Measurements from ENCODE around the gene CCDC187. TPM values are rescaled to one million over a fixed set of nuclear protein-coding genes. Genes with fewer than 3 reads are reported as not detected.

The CCDC187 gene
- total RNA-seq, 1 experiment from 2014 or later: 0.04 TPM

DNA sequence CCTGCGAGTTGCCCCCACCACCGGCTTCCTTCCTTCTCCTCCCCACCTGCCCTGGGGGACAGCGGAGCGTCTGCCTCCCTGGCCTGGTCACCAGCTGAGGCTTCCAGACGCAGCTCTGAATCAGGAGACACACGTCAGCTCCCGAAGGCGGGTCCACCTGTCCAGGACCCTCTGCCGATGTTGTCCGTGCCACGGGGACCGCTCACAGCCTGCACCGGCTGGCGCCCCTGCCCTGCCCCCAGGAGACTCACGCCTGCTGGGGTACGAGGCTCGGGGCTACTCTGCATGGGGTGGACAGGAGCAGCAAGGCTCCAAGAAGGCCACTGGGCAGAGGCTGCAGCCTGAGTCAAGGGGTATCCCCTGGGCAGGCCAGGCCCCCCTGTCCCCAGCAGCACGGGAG is 1.9 kb upstream of the CCDC187 start:
- no peak overlapping the region for H3K4me3 Mint-ChIP-seq
- no peaks in the 10 kb centered on the region for H3K4me1 Mint-ChIP-seq
- no peak for DNase-seq (ENCODE audit: low spot score)
- ChIA-PET CTCF (interaction anchor here (1.7 kb wide), 1 partner anchor 135 kb away, joined by 5 read pairs; no protein-coding TSS in a partner anchor), POLR2A (no interaction called here)
- no peak overlapping the region for H3K27ac Mint-ChIP-seq
- ATAC-seq: no peak
- H3K9me3 Mint-ChIP-seq: no peaks in the 10 kb centered on the region
- H3K27me3 Mint-ChIP-seq (ENCODE audit: low read depth): no peaks in the 10 kb centered on the region
- TF ChIP-seq NR1H2 (CRISPR knock-in tag; IDR thresholded peaks at IDR 0.05) (no peak), JUN (CRISPR knock-in tag; IDR thresholded peaks at IDR 0.05) (no peak), GRHL2 (CRISPR knock-in tag; IDR thresholded peaks at IDR 0.05; ENCODE audit: insufficient replicate concordance, severe bottlenecking) (no peak), HMGA2 (CRISPR knock-in tag; IDR thresholded peaks at IDR 0.05) (no peak), RORB (CRISPR knock-in tag; IDR thresholded peaks at IDR 0.05) (no peak), MXD4 (CRISPR knock-in tag; IDR thresholded peaks at IDR 0.05; ENCODE audit: borderline replicate concordance) (no peak), TEAD1 (CRISPR knock-in tag; IDR thresholded peaks at IDR 0.05) (no peak), SMAD3 (CRISPR knock-in tag; IDR thresholded peaks at IDR 0.05; ENCODE audit: borderline replicate concordance) (no peak), ETV6 (CRISPR knock-in tag; IDR thresholded peaks at IDR 0.05) (no peak)
- TF ChIP-seq, protein P1, sequence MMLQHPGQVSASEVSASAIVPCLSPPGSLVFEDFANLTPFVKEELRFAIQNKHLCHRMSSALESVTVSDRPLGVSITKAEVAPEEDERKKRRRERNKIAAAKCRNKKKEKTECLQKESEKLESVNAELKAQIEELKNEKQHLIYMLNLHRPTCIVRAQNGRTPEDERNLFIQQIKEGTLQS (CRISPR knock-in tag; conservative IDR thresholded peaks at IDR 0.05): no peak
- TF ChIP-seq, protein P2, sequence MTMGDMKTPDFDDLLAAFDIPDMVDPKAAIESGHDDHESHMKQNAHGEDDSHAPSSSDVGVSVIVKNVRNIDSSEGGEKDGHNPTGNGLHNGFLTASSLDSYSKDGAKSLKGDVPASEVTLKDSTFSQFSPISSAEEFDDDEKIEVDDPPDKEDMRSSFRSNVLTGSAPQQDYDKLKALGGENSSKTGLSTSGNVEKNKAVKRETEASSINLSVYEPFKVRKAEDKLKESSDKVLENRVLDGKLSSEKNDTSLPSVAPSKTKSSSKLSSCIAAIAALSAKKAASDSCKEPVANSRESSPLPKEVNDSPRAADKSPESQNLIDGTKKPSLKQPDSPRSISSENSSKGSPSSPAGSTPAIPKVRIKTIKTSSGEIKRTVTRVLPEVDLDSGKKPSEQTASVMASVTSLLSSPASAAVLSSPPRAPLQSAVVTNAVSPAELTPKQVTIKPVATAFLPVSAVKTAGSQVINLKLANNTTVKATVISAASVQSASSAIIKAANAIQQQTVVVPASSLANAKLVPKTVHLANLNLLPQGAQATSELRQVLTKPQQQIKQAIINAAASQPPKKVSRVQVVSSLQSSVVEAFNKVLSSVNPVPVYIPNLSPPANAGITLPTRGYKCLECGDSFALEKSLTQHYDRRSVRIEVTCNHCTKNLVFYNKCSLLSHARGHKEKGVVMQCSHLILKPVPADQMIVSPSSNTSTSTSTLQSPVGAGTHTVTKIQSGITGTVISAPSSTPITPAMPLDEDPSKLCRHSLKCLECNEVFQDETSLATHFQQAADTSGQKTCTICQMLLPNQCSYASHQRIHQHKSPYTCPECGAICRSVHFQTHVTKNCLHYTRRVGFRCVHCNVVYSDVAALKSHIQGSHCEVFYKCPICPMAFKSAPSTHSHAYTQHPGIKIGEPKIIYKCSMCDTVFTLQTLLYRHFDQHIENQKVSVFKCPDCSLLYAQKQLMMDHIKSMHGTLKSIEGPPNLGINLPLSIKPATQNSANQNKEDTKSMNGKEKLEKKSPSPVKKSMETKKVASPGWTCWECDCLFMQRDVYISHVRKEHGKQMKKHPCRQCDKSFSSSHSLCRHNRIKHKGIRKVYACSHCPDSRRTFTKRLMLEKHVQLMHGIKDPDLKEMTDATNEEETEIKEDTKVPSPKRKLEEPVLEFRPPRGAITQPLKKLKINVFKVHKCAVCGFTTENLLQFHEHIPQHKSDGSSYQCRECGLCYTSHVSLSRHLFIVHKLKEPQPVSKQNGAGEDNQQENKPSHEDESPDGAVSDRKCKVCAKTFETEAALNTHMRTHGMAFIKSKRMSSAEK (CRISPR knock-in tag; IDR thresholded peaks at IDR 0.05; ENCODE audit: borderline replicate concordance): no peak
- TF ChIP-seq, protein P3, sequence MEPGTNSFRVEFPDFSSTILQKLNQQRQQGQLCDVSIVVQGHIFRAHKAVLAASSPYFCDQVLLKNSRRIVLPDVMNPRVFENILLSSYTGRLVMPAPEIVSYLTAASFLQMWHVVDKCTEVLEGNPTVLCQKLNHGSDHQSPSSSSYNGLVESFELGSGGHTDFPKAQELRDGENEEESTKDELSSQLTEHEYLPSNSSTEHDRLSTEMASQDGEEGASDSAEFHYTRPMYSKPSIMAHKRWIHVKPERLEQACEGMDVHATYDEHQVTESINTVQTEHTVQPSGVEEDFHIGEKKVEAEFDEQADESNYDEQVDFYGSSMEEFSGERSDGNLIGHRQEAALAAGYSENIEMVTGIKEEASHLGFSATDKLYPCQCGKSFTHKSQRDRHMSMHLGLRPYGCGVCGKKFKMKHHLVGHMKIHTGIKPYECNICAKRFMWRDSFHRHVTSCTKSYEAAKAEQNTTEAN (CRISPR knock-in tag; IDR thresholded peaks at IDR 0.05): no peak
- no peaks in the 10 kb centered on the region for H3K36me3 Mint-ChIP-seq

DNA sequence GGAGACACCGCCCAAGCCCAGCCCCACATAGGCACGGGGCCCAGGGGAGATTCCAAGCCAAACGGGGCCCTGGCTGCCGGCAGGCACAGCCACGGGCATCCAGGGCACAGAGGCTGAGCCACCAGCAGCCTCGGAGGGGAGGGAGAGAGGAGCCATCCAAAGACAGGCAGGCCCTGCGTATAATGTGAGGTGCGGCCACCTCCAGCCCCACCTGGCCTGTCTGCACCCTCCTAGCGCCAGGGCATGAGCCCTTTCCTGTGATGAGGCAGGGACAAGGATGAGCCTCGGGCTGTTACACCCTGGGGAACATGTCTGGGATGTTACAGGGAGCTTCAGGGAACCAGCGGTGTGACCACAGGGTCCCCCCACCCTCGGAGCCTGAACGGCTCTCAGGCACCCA is 1.1 kb upstream of the CCDC187 start:
- no peak for ATAC-seq
- Mint-ChIP-seq H3K36me3 (no peaks in the 10 kb centered on the region), H3K27me3 (ENCODE audit: low read depth) (no peaks in the 10 kb centered on the region), H3K4me3 (no peak overlapping the region), H3K27ac (no peak overlapping the region), H3K4me1 (no peaks in the 10 kb centered on the region), H3K9me3 (no peaks in the 10 kb centered on the region)
- DNase-seq (ENCODE audit: low spot score): no peak
- POLR2A ChIA-PET: no interaction called here
- CTCF ChIA-PET: interaction anchor here (1.7 to 2.2 kb wide), 2 partner anchors 28 to 135 kb away, joined by 5 read pairs; no protein-coding TSS in a partner anchor
- TF ChIP-seq, protein P4, sequence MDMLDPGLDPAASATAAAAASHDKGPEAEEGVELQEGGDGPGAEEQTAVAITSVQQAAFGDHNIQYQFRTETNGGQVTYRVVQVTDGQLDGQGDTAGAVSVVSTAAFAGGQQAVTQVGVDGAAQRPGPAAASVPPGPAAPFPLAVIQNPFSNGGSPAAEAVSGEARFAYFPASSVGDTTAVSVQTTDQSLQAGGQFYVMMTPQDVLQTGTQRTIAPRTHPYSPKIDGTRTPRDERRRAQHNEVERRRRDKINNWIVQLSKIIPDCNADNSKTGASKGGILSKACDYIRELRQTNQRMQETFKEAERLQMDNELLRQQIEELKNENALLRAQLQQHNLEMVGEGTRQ (CRISPR knock-in tag; IDR thresholded peaks at IDR 0.05): no peak
- TF ChIP-seq, protein P5, sequence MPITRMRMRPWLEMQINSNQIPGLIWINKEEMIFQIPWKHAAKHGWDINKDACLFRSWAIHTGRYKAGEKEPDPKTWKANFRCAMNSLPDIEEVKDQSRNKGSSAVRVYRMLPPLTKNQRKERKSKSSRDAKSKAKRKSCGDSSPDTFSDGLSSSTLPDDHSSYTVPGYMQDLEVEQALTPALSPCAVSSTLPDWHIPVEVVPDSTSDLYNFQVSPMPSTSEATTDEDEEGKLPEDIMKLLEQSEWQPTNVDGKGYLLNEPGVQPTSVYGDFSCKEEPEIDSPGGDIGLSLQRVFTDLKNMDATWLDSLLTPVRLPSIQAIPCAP (CRISPR knock-in tag; IDR thresholded peaks at IDR 0.05): no peak
- TF ChIP-seq, protein P6, sequence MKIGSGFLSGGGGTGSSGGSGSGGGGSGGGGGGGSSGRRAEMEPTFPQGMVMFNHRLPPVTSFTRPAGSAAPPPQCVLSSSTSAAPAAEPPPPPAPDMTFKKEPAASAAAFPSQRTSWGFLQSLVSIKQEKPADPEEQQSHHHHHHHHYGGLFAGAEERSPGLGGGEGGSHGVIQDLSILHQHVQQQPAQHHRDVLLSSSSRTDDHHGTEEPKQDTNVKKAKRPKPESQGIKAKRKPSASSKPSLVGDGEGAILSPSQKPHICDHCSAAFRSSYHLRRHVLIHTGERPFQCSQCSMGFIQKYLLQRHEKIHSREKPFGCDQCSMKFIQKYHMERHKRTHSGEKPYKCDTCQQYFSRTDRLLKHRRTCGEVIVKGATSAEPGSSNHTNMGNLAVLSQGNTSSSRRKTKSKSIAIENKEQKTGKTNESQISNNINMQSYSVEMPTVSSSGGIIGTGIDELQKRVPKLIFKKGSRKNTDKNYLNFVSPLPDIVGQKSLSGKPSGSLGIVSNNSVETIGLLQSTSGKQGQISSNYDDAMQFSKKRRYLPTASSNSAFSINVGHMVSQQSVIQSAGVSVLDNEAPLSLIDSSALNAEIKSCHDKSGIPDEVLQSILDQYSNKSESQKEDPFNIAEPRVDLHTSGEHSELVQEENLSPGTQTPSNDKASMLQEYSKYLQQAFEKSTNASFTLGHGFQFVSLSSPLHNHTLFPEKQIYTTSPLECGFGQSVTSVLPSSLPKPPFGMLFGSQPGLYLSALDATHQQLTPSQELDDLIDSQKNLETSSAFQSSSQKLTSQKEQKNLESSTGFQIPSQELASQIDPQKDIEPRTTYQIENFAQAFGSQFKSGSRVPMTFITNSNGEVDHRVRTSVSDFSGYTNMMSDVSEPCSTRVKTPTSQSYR (CRISPR knock-in tag; IDR thresholded peaks at IDR 0.05): no peak
- TF ChIP-seq NFYB (CRISPR knock-in tag; conservative IDR thresholded peaks at IDR 0.05; ENCODE audit: low read depth) (no peak), ESRRA (CRISPR knock-in tag; IDR thresholded peaks at IDR 0.05; ENCODE audit: borderline replicate concordance) (no peak), TEAD4 (CRISPR knock-in tag; IDR thresholded peaks at IDR 0.05) (no peak)
- TF ChIP-seq, protein P7, sequence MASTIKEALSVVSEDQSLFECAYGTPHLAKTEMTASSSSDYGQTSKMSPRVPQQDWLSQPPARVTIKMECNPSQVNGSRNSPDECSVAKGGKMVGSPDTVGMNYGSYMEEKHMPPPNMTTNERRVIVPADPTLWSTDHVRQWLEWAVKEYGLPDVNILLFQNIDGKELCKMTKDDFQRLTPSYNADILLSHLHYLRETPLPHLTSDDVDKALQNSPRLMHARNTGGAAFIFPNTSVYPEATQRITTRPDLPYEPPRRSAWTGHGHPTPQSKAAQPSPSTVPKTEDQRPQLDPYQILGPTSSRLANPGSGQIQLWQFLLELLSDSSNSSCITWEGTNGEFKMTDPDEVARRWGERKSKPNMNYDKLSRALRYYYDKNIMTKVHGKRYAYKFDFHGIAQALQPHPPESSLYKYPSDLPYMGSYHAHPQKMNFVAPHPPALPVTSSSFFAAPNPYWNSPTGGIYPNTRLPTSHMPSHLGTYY (CRISPR knock-in tag; IDR thresholded peaks at IDR 0.05): no peak
- TF ChIP-seq, protein P2 (CRISPR knock-in tag; IDR thresholded peaks at IDR 0.05; ENCODE audit: borderline replicate concordance): no peak
